SW 1271 (cell line): ENCODE data around the gene AEBP1.

Experiments
- DNase-seq, 2 experiments: peaks; one replicate each; lab custom pipeline; 2025; lab: John Stamatoyannopoulos, UW

The AEBP1 gene

DNA sequence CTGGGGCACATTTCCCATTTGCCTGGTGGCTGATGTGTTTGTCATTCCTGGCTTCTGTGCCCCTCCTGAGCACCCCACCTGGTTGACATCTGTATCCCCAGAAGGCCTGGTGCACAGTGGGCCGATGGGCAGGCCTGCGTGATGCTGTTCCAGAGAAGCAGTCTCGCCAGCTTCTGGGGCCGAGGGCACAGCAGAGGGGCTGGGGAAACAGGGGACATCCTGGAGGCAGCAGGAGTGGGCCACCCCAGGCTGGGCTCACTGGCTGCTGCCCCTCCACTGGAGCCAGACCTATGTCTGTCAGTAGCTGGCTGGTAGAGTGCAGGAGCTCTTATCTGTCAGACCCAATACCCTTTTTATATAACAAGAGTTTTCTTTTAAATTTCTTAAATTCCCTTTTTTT lies 37.9 kb downstream of the AEBP1 start:
- no peak for DNase-seq

DNA sequence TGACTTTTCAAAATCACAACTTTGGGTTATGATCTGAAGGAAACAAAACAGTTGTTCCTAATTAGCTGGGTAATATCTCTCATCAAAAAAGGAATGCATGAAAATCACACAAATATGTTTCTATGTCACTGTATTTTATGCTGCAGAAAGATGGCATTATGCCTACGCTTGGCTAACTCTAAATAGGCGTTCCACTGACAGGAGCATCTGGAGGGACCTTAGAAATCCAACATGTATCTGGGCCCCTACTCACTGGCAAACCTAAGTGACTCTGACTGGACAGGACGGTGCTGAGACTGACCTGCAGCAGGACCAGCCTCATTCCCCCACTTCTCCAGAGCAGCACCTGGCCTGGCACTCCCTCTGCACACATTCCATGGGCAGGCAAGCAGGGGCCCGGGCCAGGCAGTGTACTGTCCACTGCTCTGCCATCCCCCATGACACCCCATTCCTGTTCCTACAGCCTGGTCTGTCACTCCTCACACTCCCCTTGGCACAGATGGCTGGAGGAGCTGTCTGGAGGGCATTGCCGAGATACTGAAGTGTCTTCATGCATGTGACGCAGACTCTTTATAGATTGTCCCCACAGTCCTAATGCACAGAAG lies 39.6 kb downstream of the AEBP1 start:
- no peak for DNase-seq

DNA sequence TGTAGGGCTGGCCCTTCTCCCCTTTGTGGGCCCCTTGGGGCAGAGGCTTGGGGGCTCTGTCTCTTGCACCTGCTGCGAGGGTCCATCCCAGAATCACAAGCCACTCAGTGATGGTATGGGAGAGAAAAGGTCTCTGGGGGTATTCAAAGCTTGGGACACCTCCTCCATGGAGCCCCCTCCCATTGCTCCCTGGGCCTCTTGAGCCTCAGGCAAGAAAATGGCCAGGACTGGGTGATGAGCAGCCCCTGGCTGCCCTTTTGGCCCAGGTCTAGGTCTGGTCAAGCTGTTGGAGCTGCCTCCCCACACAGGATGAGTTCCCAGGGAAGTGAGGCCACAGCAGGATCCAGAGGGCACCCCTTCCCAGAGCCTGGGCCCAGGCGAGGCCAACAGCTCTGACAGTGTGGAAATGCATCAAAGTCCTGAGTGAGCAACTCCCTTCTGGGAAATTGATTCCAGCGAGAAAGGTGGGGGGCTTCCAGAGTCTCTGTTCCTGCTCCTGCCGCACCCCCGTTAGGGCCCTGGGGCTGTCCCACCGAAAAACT lies 40.4 kb downstream of the AEBP1 start:
- no peak for DNase-seq

DNA sequence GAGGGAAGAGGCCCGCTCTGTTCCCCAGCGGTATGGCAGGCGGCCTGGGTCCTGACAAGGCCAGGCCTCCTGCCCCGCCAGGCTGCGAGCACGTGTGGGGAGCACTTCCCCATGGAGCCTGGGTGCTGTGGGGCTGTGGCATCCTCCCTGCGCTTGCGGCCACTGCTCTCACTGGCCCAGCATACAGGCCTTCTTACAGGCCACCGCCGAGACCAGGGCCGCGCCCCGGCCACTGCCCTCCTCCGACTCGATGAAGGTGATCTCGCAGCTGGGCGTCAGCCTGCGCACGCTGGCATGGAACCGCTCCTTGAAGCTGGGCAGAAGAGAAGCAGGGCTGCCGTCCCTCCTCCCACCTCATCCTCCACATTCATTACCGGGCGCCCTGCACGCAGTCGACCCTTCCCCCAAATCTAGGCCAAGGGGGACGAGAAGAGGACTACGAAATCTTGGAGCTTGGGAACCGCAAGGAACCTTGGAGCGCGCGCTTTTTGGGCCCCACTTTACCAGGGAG lies 40.9 kb downstream of the AEBP1 start:
- DNase-seq = no peak

DNA sequence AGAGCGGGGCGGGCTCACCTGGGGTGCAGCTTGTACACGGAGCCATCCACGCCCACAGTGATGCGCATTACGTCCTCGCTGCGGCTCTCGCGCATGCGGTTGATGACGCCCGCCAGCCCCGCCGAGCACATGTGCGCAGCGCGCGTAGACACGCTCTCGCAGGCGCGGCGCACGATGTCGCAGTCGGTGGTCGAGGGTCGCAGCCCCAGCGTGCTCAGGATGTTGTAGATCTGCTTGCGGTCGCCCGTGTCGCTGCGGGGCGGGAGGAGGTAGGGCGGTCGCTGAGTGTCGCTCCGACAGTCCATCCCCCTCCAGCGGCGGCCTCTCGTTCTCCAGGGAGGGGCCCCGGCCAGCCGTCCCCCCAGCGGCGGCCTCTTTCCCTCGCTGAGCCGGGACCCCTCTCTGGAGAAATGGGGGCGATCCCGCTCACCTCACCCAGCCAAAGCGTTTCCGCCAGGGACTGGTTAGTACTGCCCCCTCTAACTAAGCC lies 41.4 kb downstream of the AEBP1 start:
- no peak for DNase-seq

DNA sequence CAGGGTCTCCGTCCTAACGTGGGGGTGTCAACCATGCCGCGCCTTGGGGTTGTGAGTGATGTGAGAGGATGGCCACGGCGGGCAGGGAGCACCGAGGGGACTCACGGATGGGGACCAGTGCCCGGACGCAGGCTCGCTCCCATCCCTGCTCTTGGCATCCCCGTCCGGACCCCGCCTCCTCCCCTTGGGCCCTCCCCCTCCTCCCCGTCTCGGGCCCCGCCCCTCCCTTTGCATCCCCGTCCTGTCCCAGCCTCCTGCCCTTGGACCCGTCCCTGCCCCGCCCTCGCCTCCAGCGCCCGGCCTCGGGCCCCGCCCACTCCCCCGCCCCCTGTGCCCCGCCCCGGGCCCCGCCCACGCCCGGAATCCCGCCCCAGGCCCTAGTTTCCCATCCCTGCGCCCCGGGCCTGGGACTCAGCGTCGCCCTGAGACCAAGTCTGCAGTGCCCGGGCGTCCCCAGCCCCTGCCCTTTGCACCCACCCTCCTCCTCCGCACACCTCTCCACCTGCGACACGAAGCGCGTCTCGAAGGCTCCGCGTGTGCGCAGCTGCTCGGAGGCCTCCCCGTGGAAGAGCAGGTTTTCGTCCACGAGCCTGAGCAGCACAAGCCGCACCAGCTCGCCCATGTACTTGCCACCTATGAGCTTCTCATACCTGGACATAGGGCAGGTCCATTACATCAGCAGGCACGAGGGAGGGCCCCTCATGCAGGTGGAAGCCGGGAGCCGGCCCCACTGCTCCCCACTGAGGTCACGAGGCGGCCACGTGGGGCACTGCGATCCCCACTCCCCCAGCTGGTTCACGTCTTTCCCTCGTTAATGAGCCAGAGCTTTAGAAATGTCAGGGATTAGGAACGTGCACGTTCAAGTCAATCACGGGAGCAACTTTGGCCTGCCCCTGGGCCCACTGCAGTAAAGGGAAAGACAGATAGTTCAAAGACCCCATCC lies 42.1 kb downstream of the AEBP1 start:
- no peak for DNase-seq

DNA sequence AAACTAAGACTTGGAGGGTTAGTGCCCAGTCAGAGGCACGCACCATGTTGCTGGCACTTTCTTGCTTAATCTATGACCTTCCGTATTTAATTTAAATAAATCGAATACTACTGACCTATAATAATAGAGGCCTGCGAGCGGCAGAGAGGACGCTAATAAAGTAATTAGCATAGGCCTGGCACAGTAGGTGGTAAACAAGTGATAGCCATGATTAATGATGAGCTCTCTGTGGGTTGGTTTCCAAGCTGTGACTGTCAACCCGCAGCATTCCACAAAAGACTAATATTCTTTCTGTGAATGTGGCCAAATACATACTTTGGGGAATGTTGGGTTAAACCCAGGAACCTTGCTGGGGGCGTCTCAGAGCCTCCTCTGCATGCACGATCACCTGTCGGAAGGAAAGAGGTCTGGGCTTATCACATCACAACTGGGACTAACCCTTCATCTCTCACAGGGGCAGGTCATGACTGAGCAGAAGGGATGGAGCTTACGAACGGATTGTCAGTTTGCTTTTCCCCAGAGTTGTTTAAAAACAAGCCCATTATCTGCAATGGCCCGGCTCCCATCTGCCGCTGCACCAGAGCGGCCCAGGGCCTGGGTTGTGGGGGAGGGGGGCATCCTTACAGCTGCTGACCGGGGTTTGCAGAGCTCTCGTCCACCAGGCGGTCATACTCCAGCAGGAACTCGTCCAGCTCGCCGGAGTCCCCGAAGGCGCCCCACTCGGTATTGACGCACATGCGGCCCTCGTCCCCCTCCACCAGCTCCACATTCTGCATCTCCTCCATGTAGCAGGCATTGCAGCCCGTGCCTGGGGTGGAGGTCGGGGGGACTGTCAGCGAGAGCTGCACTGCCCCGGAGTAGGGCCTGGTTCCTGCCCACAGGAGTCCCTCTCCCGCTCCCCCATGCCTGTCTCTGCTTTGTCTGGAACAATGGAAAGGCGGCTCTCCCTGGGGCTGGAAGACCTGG lies 43.2 kb downstream of the AEBP1 start:
- DNase-seq = no peak

DNA sequence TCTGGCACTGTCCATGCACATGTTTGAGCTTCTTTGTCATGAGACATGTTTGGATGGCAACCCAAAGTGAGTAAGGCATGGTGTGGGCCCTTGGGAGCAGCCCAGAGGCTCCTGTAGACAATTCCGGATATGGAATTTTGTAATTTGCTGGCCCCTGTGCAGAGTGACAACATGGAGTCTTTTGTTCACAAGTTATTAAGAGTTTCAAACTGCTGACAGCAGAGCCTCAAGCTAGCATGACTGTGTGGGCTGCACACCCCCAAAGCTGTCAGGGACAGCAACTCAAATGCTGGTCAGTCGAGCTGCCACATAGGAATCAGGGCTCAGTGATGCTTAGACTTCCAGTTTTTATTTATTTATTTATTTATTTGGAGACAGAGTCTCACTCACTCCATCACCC lies 44.0 kb downstream of the AEBP1 start:
- DNase-seq = no peak

DNA sequence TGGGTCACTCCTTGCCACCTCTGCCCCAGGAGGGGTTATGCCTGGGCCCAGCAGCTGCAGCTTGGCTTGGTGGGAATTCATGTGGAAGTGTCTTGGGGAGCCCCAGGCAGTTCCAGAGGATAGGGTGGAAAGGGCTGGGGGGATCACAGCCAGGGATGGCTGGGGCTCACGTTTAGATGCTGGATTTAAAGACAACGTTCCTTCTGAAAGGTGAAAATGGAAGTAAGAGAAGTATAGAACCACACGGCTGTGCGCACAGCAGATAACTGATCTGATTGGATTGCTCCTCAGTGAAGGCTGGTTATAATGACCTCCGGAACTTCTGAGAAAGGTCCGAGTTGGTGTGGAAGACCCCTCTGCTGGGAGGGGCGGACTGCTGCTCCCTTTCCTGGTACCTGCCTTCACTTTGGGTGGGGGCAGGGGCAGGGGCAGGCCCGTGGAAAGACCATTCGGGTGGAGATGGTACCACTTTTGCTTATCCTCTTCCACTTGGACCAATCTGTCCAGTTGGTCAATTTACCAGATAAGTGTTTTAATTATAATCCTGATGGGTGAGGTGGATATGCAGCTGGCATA lies 44.9 kb downstream of the AEBP1 start:
- no peak for DNase-seq

DNA sequence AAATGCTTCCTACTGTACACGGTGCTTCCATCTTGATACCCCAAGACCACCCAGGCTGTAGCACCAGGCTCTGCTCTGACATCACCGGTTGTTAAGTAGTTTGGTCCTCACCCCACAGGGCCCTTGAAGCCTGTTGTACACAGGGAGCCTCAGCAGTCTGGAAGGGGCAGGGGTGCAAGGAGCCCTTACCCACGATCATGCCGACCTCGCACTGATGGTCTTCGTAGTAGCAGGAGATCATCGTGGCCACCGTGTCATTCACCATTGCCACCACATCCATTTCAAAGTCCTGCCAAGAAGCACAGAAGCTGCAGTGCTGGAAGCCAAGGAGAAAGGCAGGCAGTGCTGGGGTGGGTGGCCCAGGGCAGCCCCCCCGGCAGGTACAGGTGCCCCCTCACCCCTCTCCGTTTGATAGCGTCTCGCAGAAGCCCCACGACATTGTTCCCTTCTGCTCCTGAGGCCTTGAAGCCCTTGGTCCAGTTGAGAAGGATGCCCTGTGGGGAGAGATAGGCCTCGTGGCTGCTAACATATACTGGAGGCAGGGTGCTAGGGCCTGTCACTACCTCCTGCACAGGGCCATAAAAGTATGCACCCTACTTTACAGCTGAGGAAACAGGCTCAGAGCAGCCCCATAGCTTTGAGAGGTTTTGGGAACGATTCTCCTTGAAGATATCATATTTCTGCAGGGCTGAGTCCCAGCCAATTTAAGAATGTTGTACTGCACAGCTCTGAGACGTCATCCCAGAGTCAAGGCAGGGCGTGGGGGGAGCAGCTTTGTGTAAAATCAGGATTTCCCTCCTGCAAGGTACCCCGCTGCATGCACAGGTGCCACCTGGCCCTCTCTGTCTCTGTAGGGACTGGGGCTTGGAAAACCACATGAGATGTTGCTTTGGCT lies 45.7 kb downstream of the AEBP1 start:
- no peak for DNase-seq

DNA sequence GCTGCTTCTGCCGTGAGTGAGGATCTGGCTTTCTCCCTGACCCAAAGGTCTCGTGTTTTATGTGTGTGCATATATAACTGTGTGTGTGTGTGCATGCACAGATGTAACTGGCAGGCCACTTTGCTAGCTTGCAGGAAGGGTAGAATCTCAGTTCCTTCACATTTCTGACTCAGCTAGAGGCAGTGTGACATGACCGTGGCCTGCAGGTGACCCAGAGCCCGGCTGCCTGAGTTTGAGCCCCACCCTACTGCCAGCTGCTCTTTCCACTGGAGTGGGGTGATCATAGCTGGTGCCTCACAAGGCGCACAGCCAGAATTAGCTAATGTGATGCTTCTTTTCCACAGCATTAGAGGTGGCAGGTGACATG lies 46.3 kb downstream of the AEBP1 start:
- DNase-seq = no peak

DNA sequence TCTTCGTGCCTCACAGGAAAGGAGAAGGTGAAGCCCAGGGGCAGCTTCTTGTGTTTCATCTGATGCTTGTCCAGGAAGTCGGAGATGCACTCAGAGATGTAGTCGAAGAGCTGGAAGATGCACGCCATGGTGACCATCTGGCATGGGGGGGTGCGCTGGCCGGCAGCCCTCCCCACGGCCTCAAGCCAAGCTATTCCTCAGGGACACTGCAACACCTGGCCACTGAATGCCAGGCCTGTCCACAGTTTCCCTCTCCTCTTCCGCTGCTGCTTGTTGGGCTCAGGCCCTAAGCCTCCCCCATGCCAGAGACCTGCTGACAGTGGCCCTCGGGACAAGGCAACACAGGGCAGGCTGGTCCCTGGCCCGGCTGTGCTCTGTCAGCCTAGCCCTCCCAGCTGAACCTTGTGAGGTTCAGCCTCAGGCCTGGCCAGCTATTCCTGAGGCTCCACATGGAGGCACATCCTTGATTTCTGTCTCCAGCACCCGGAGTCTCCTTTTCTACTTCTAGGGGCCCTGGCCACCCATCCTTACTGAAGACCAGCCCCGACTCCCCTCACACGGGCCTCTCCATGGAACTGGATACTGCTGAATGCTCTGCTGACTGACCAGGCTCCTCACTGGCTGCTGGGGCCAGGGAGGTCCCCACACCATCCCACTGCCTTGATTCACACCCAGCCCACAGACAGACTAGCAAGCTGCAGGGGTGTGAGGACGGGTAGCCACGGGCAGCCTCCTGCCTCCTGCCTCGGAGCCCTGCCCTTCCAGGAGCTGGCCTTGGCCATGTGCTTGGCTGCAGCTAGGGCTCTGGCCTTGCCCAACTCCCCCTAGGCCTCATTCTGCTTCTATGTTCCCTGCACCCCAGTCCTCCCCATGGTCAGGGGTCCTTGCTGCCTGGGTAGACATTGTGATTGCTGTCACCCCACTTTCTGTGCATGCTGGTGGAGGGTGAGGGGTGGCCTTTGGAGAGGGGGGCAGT lies 47.1 kb downstream of the AEBP1 start:
- no peak for DNase-seq

DNA sequence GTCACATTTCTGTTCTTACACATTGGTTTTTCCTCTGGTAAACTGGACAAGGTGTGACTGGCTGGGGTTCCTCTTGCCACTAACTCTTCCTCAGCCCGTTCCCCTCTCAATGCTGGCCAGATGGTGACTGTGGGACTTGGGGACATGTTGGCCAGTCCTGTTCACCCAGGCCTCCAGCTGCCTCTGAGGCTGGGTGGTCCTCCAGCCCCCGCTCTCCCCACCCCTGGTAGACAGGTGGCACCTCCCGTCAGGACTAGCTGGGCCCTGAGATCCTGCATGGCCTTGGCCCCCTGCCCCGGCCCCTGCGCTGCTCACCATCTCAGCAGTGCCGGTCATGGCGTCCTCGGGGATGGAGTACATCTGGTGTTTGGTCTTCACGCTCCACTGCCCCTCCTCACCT lies 47.8 kb downstream of the AEBP1 start:
- DNase-seq = no peak

DNA sequence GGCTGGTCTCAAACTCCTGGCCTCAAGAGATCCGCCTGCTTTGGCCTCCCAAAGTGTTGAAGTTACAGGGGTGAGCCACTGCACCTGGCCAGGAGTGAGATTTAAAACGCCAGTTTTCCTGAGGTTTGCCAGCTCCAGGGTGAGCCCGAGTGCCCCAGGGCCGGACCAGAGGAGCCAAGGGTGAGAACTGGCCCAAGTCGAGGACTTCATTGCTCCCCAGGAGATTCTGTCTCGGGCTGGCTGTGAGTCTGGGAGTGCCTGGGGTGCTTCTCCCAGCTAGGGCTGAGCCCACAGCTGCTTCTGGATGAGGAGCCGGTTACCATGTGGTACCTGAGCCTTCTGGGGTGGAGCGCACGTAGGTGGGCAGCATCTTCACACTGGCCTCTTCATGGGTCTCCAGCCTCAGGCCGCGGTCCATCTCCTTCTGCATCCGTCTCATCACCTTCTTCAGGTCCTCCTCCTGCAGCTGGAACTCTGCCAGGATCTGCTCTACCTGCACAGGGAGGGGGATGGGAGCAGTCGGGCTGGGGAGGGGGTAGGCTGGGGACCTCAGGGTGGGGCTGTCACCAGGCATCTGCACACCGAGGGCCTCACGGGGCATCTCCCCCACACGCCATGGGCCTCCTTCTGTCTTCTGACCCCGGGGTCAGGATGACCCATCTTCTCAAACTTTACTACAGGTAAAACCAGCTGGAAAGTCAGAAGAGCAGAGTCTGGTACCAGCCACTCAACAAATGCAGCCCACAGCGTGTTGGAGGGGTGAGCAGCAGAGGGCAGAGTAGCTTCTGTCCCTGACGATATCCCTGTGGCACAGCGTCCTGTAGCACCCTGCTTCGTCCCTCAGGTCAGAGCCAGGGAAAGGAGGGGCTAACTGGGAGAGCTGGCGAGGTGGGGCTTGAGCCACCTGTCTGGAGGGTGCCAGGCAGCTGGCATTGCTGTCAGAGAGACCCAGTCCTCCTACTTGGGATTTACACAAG lies 49.1 kb downstream of the AEBP1 start:
- DNase-seq = no peak

DNA sequence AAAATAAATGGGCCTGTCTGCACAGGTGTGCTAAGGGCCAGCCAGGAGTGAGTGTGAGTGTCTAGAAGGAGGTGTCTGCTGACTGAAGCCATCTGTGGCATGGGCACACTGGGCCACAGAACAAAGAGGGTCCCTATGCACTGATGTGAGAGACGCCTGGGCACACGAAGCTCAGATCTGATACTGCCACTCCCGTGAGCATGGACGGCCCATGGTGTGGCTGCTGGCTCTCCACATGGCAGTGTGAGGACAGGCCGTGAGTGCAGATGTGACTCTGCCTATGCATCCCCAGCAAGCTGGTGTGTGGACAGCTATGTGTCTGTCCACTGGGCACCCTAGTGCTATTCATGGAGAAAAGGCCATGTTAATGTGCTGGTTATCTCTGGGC lies 49.8 kb downstream of the AEBP1 start:
- DNase-seq = no peak

DNA sequence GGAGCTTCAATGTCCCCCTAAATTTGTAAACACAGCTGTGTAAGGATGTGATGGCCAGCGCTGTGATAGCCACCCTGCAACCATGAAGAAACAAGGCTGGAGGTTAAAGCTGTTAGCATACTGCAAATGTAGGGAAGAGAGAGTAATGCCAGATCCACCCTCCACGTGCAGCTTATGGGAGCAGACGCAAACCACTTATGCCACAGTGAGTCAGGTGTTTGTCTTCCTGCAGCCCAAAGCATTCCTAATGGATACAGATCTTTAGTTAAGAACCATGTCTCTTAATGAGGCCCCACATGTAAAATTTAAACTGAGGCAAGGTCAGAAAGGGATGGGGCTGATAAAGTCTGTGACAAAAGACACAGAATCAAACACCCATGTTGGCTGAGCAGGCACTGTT lies 50.6 kb downstream of the AEBP1 start:
- no peak for DNase-seq

DNA sequence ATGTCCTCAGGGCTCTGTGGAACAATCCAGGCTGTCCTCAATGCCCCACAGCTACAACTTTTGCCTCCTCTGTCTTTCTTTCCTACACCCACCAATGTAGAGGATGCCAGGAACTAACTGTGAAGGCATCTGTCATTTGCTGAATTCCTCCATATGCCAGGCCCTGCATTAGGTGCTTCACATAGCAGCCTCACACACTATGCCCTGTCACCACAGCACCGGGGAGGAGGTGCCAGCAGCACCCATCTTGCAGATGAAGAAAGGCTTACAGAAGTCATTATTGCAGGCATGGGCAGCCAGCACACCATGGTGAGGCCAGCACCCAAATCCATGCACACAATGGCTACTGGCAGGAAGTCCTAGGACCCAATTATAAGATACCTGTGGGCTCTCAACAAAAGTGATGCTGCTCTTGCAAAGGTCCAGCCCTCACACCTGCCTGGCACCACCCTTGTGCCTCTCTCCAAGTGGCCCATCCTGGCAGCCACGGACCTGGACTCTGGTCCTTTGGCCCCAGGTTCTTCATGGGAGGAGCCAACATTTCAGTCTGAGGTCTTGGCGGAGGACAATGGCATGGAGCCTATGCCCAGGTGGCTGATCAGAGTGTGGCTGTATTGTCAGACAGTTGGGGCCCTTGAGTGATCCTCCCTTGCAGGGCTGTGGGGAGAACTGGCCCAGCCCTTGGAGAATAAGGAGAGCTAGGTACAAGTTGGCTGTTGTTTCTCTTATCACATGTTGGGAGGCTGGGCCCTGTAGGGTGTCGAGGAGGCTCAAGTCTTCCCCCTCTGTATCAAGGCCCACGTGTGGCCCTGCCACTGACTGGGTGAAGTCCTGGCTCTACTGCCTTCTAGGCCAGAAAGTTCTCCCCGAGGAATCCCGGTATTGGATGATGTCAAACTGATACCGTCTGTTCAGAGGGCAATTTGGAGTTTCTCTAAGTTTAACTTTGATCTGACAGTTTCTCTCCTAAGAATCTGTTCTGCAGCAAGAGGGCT lies 51.3 kb downstream of the AEBP1 start:
- DNase-seq = no peak
